Chondrocyte (in vitro differentiated cells): Measurements from ENCODE around the gene GRIA4. TPM values are rescaled to one million over a fixed set of nuclear protein-coding genes. Genes with fewer than 3 reads are reported as not detected.

Experiments
- DNase-seq: peaks from one replicate; pipeline ENCODE4 v3.0.0; 2021; ENCODE audit warnings: mixed read lengths, low spot score
- H3K27ac Mint-ChIP-seq: one replicate; pipeline ENCODE4 v1.8.0; 2021; ENCODE audit warnings: mild to moderate bottlenecking, moderate library complexity, mixed read lengths; ENCODE audit not compliant: unreplicated experiment
- H3K27me3 Mint-ChIP-seq: 2 replicates; pipeline ENCODE4 v1.8.0; 2021; ENCODE audit warnings: low read depth, mixed read lengths
- H3K36me3 Mint-ChIP-seq: 2 replicates; pipeline ENCODE4 v1.8.0; 2021; ENCODE audit warnings: low read depth, mixed read lengths
- H3K4me1 Mint-ChIP-seq: 2 replicates; pipeline ENCODE4 v1.8.0; 2021; ENCODE audit warnings: low read depth, mild to moderate bottlenecking, mixed read lengths
- H3K4me3 Mint-ChIP-seq: one replicate; pipeline ENCODE4 v1.8.0; 2021; ENCODE audit warnings: mild to moderate bottlenecking, moderate library complexity, mixed read lengths; ENCODE audit not compliant: unreplicated experiment
- H3K9me3 Mint-ChIP-seq: 2 replicates; pipeline ENCODE4 v1.8.0; 2021; ENCODE audit warnings: low read depth, mixed read lengths
- CTCF ChIP-seq: fragments of 200-600 bp; sonication (generic); IDR thresholded peaks from 2 replicates; pipeline ENCODE4 v1.5.0; 2021; ENCODE audit warnings: antibody characterized with exemption, mild to moderate bottlenecking, moderate library complexity
- total RNA-seq: library from RNA; stranded (reverse); gene quantifications from 3 replicates; pipeline ENCODE4 v1.2.1, GENCODE V29; 2021

The GRIA4 gene
- total RNA-seq, 1 donor from 2014 or later = not detected

- no peaks in the 10 kb centered on the region for H3K36me3 Mint-ChIP-seq
- no peak overlapping the region for H3K4me3 Mint-ChIP-seq
- H3K9me3 Mint-ChIP-seq = no peaks in the 10 kb centered on the region
- H3K27me3 Mint-ChIP-seq = no peaks in the 10 kb centered on the region
- H3K27ac Mint-ChIP-seq = no peak overlapping the region
- no peak for DNase-seq
- H3K4me1 Mint-ChIP-seq = no peaks in the 10 kb centered on the region
- no peak for TF ChIP-seq CTCF
Observed at GRCh38 chr11:105799728-105800462, 190.0 kb downstream of the GRIA4 start.

GRCh38 chr11:105802390-105802789, 192.5 kb downstream of the GRIA4 start:
- Mint-ChIP-seq H3K9me3 (no peaks in the 10 kb centered on the region), H3K4me3 (no peak overlapping the region), H3K27me3 (peaks cover 4% of the 10 kb centered on the region), H3K4me1 (no peaks in the 10 kb centered on the region), H3K27ac (no peak overlapping the region), H3K36me3 (no peaks in the 10 kb centered on the region)
- no peak for DNase-seq
- TF ChIP-seq CTCF = no peak

GRCh38 chr11:105811242-105811641, 201.4 kb downstream of the GRIA4 start:
- Mint-ChIP-seq H3K4me1 (no peaks in the 10 kb centered on the region), H3K9me3 (no peaks in the 10 kb centered on the region), H3K36me3 (no peaks in the 10 kb centered on the region), H3K27ac (no peak overlapping the region), H3K27me3 (peaks cover 3% of the 10 kb centered on the region), H3K4me3 (no peak overlapping the region)
- TF ChIP-seq CTCF = no peak
- no peak for DNase-seq

- Mint-ChIP-seq H3K27ac (no peak overlapping the region), H3K27me3 (peaks cover 3% of the 10 kb centered on the region), H3K4me1 (no peaks in the 10 kb centered on the region), H3K9me3 (peaks cover 3% of the 10 kb centered on the region), H3K4me3 (no peak overlapping the region), H3K36me3 (no peaks in the 10 kb centered on the region)
- DNase-seq = no peak
- no peak for TF ChIP-seq CTCF
Observed at GRCh38 chr11:105821372-105821771, 211.5 kb downstream of the GRIA4 start.

GRCh38 chr11:105821781-105822180, 211.9 kb downstream of the GRIA4 start:
- DNase-seq = no peak
- H3K4me3 Mint-ChIP-seq = no peak overlapping the region
- no peak overlapping the region for H3K27ac Mint-ChIP-seq
- peaks cover 3% of the 10 kb centered on the region for H3K9me3 Mint-ChIP-seq
- peaks cover 3% of the 10 kb centered on the region for H3K27me3 Mint-ChIP-seq
- TF ChIP-seq CTCF = no peak
- no peaks in the 10 kb centered on the region for H3K4me1 Mint-ChIP-seq
- H3K36me3 Mint-ChIP-seq = no peaks in the 10 kb centered on the region
